ENCODE data around the gene MAPRE3. TPM values are rescaled to one million over a fixed set of nuclear protein-coding genes. Genes with fewer than 3 reads are reported as not detected.

The MAPRE3 gene
- total RNA-seq, 1 donor from 2014 or later = 14.4 TPM

DNA sequence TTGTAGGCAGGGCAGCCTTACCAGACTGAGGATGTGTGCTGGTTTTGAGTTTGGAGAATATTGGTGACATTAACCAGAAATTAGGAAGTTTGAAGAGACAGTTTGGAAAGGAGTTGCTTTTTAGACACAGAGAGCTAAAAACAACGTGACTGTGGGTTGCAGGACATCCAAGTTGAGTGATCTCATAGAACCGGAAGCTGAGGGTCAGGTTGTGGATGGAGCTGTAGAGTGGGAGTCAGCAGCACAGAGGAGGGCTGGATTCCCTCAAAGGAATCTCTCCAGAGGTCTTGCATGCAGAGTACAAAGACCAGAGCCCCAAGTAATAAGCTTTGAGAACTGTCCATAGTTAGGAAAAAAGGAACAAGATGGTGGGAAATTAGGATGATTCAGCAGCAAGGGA lies 9.3 kb downstream of the MAPRE3 start:
- peaks cover 11% of the 10 kb centered on the region for H3K4me1 Mint-ChIP-seq (ENCODE audit: unreplicated experiment)
- H3K27me3 Mint-ChIP-seq = peaks cover 8% of the 10 kb centered on the region
- DNase-seq (ENCODE audit: extremely low spot score, unreplicated experiment) = no peak
- TF ChIP-seq, protein P1, sequence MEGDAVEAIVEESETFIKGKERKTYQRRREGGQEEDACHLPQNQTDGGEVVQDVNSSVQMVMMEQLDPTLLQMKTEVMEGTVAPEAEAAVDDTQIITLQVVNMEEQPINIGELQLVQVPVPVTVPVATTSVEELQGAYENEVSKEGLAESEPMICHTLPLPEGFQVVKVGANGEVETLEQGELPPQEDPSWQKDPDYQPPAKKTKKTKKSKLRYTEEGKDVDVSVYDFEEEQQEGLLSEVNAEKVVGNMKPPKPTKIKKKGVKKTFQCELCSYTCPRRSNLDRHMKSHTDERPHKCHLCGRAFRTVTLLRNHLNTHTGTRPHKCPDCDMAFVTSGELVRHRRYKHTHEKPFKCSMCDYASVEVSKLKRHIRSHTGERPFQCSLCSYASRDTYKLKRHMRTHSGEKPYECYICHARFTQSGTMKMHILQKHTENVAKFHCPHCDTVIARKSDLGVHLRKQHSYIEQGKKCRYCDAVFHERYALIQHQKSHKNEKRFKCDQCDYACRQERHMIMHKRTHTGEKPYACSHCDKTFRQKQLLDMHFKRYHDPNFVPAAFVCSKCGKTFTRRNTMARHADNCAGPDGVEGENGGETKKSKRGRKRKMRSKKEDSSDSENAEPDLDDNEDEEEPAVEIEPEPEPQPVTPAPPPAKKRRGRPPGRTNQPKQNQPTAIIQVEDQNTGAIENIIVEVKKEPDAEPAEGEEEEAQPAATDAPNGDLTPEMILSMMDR (conservative IDR thresholded peaks at IDR 0.05) = no peak
- no peak overlapping the region for H3K27ac Mint-ChIP-seq
- no peaks in the 10 kb centered on the region for H3K36me3 Mint-ChIP-seq
- H3K9me3 Mint-ChIP-seq = no peaks in the 10 kb centered on the region
- H3K4me3 Mint-ChIP-seq = no peak overlapping the region

DNA sequence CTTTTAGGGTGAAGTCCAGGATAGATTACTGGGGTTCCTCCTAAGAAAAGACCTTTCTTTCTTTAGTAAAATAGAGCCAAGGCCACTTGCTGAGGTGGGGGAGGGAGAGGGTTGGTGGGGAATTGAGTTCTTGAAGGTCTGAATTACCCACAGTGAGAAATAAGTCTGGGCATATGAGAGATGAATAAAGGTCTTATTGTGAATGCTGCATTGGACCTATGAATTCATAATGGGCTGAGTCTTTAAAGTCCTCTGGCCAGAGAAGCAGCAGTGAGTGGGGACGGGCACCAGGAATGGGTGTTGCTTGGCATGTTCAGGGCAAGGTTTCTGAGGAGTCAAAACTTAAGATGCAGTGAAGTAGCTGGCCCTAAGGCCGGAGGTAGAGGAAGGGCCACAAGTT lies 10.5 kb downstream of the MAPRE3 start:
- H3K27ac Mint-ChIP-seq = no peak overlapping the region
- H3K9me3 Mint-ChIP-seq = no peaks in the 10 kb centered on the region
- peaks cover 6% of the 10 kb centered on the region for H3K4me1 Mint-ChIP-seq (ENCODE audit: unreplicated experiment)
- peaks cover 3% of the 10 kb centered on the region for H3K27me3 Mint-ChIP-seq
- no peak overlapping the region for H3K4me3 Mint-ChIP-seq
- H3K36me3 Mint-ChIP-seq = no peaks in the 10 kb centered on the region
- TF ChIP-seq, protein P1 (conservative IDR thresholded peaks at IDR 0.05) = no peak
- no peak for DNase-seq (ENCODE audit: extremely low spot score, unreplicated experiment)

DNA sequence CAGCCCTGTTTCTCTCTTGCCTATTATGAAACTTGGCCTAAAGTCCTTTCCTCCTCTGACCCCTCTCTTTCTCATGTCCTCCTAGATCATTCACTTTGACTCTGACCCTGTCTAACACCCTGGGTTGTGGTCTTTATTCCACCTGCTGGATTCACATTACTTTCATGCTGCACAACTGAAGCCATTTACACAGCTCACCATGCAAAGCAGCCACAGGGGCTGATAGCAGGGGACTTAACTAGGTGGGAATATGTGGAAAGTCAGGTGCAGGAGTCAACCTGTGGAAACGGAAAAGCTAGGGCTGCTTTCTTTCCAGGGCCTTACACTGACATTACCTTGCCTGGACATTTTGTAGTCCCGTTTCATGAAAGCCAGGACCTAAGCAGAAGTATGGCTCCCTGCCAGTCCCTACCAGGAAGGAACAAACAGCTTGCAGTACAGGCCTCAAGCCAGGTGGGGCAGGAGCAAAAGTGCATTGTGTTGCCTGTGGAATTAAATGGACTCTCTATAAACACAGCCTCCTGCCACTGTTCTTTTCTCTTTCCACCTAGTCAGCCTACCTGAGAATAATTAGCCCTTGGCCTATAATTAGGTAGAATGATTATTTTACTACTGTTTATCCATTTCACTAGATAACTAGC lies 11.8 kb downstream of the MAPRE3 start:
- peaks cover 3% of the 10 kb centered on the region for H3K27me3 Mint-ChIP-seq
- H3K4me3 Mint-ChIP-seq = no peak overlapping the region
- DNase-seq (ENCODE audit: extremely low spot score, unreplicated experiment) = no peak
- H3K36me3 Mint-ChIP-seq = no peaks in the 10 kb centered on the region
- TF ChIP-seq, protein P1 (conservative IDR thresholded peaks at IDR 0.05) = peak; percentile 50
- no peak overlapping the region for H3K27ac Mint-ChIP-seq
- peaks cover 6% of the 10 kb centered on the region for H3K4me1 Mint-ChIP-seq (ENCODE audit: unreplicated experiment)
- no peaks in the 10 kb centered on the region for H3K9me3 Mint-ChIP-seq

DNA sequence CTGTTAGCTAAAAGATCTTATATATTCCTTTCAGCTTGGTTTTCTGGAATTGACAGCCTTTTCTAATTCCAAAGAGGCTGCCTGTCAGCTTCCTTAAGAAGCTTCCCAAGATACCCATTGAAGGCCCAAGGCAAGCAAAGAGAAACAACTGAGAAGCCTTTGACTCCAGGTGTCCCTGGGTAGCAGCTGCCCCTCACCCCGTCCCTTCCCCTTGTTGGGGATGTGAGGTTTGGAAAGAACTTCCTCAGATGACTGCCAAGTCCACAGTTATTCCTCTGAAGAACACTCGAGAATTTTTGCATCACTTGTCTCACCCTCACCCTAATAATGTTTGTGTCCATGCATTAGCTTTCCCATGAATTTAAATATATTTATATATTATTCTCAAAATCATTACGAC lies 13.3 kb downstream of the MAPRE3 start:
- H3K9me3 Mint-ChIP-seq = no peaks in the 10 kb centered on the region
- no peak overlapping the region for H3K4me3 Mint-ChIP-seq
- DNase-seq (ENCODE audit: extremely low spot score, unreplicated experiment) = no peak
- no peaks in the 10 kb centered on the region for H3K4me1 Mint-ChIP-seq (ENCODE audit: unreplicated experiment)
- H3K36me3 Mint-ChIP-seq = no peaks in the 10 kb centered on the region
- no peak overlapping the region for H3K27ac Mint-ChIP-seq
- TF ChIP-seq, protein P1 (conservative IDR thresholded peaks at IDR 0.05) = no peak
- no peaks in the 10 kb centered on the region for H3K27me3 Mint-ChIP-seq

DNA sequence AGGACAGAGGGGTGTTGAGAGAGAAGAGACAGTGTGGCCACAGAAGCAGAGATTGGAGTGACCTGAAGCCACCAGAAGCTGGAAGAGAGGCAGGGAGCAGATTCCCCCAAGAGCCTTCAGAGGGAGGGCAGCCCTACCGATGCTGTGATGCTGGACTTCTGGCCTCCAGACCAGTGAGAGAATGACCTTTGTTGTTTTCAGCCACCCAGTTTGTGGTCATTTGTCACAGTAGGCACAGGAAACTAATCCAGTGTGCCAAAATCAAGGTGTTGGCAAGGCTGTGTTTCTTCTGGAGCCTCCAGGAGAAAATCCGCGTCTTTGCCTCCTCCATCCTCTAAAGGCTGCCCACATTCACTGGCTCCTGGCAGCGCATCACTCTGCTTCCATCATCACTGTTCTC lies 15.4 kb downstream of the MAPRE3 start:
- Mint-ChIP-seq H3K4me3 (no peak overlapping the region), H3K36me3 (no peaks in the 10 kb centered on the region), H3K27me3 (no peaks in the 10 kb centered on the region), H3K4me1 (ENCODE audit: unreplicated experiment) (no peaks in the 10 kb centered on the region), H3K27ac (no peak overlapping the region), H3K9me3 (no peaks in the 10 kb centered on the region)
- TF ChIP-seq, protein P1 (conservative IDR thresholded peaks at IDR 0.05) = no peak
- DNase-seq (ENCODE audit: extremely low spot score, unreplicated experiment) = no peak

DNA sequence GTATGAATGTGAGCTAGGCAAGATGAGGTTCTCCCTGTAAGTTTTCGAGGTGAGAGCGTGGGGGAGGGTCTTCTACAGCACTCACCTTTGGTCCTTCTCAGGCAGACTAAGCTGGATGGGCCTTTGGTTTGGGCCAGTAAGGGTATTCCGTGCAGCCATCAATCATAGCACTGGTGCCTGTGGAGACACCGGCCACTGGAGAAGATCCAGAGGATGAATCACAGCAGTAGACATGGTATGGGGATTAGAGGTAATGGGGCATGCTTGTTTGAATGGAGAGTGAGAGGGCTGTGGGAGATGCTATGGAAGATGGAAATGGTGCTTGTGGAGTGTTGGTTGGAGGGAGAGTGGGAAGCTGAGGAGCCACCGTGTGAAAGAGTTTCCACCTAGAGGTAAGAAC lies 16.1 kb downstream of the MAPRE3 start:
- no peak for DNase-seq (ENCODE audit: extremely low spot score, unreplicated experiment)
- H3K36me3 Mint-ChIP-seq = no peaks in the 10 kb centered on the region
- TF ChIP-seq, protein P1 (conservative IDR thresholded peaks at IDR 0.05) = no peak
- no peaks in the 10 kb centered on the region for H3K27me3 Mint-ChIP-seq
- H3K9me3 Mint-ChIP-seq = no peaks in the 10 kb centered on the region
- no peak overlapping the region for H3K4me3 Mint-ChIP-seq
- no peak overlapping the region for H3K27ac Mint-ChIP-seq
- H3K4me1 Mint-ChIP-seq (ENCODE audit: unreplicated experiment) = no peaks in the 10 kb centered on the region

Data from type B pancreatic cell (in vitro differentiated cells).